Aorta (tissue), 5 donors: ENCODE measurements around the gene RNF182. TPM values are rescaled to one million over a fixed set of nuclear protein-coding genes. Genes with fewer than 3 reads are reported as not detected.
A peak's percentile ranks its signal among the peaks of the same experiment; 100 is the strongest.

Source experiments
- ATAC-seq: fragments of 200-7000 bp; cut with Tn5 transposase; one replicate; pipeline ENCODE4 v1.9.1; 2022; ENCODE audit warnings: moderate library complexity; ENCODE audit not compliant: low FRiP score
- DNase-seq, 2 donors: peaks; one replicate each; pipeline ENCODE4 v3.0.0-alpha.2; 2020
- H3K27ac ChIP-seq, 2 donors: one replicate each; pipeline ENCODE4 v1.5.1; 2013; ENCODE audit warnings: low read length in 2 of 2, mild to moderate bottlenecking in 2 of 2, moderate library complexity in 2 of 2, control low read depth in 1 of 2, inconsistent platforms in 1 of 2, low read depth in 1 of 2
- H3K27me3 ChIP-seq, 2 donors: one replicate each; pipeline ENCODE4 v1.6.1; 2013; ENCODE audit warnings: control low read depth in 1 of 2, low read length in 1 of 2, mild to moderate bottlenecking in 1 of 2, moderate library complexity in 1 of 2; ENCODE audit not compliant: insufficient read depth in 2 of 2, control insufficient read depth in 1 of 2
- H3K36me3 ChIP-seq, 2 donors: one replicate each; pipeline ENCODE4 v1.6.1; 2013; ENCODE audit warnings: control low read depth in 1 of 2, low read length in 1 of 2, mild to moderate bottlenecking in 1 of 2; ENCODE audit not compliant: insufficient read depth in 2 of 2, control insufficient read depth in 1 of 2
- H3K4me1 ChIP-seq, 2 donors: one replicate each; pipeline ENCODE4 v1.6.1; 2013; ENCODE audit warnings: low read length in 2 of 2, control low read depth in 1 of 2, mild to moderate bottlenecking in 1 of 2, moderate library complexity in 1 of 2; ENCODE audit not compliant: insufficient read depth in 2 of 2, control insufficient read depth in 1 of 2
- H3K4me3 ChIP-seq, 2 donors: one replicate each; pipeline ENCODE4 v1.5.1; 2013; ENCODE audit warnings: low read length in 2 of 2, control low read depth in 1 of 2, mild to moderate bottlenecking in 1 of 2
- H3K9me3 ChIP-seq: one replicate; pipeline ENCODE4 v1.6.1; 2013; ENCODE audit warnings: mild to moderate bottlenecking, low read length; ENCODE audit not compliant: control insufficient read depth
- WGBS, 2 donors: extraction: QIAGEN DNeasy Blood & Tissue Kit; methylation state at CpG; one replicate each; pipeline ENCODE4 v1.1.7; 2013; 5-methylcytosine and 5-hydroxymethylcytosine counted together
- intact Hi-C, 2 donors: fragments of 100-400 bp; cut with DNase I; formaldehyde crosslinking; loops; one replicate each; pipeline versions ENCODE4 v1.14.2 to v1.15.0; 2022
- polyA plus RNA-seq, 2 donors: library from polyadenylated mRNA; stranded (reverse); fragments of 200-250 nt; gene quantifications; one replicate each; pipeline ENCODE4 v1.2.3, GENCODE V29; 2013
- total RNA-seq, 2 donors: library from RNA; stranded (reverse); fragmentation: NEBNext Ultra II Directional; extraction: Animal tissue kit (Norgen Biotek cat#: 25700); gene quantifications; one replicate each; pipeline ENCODE4 v1.2.1, GENCODE V29; 2021
- donor health status: healthy with polysubstance abuse.
- donor health status: Bipolar disorder and iron deficiency.
- donor health status: DM: no; HTN: no; CAD: no.
- donor health status: DM: no; HTN: no; CAD: no.
- donor health status: DM: yes; HTN: yes; CAD: no.

The RNF182 gene
- total and polyA plus RNA-seq, 4 donors: 0.13 to 0.60 (median 0.36) TPM; not detected in 1

GRCh38 chr6:13913226-13914001 lies 11.3 kb upstream of the RNF182 start:
- Histone ChIP-seq H3K27ac (no peak overlapping the region), H3K4me1 (no peaks in the 10 kb centered on the region), H3K27me3 (no peaks in the 10 kb centered on the region), H3K36me3 (no peaks in the 10 kb centered on the region), H3K4me3 (no peak overlapping the region), H3K9me3 (no peaks in the 10 kb centered on the region)
- intact Hi-C loops: loop anchor here in 1 of 2 donors (5.0 kb wide), 1 partner anchor 229 kb away; no protein-coding TSS in a partner anchor
- 68 to 75% methylated on average over 8 of the region's 8 CpGs for WGBS, 2 donors
- no peak for DNase-seq
- ATAC-seq: no peak

GRCh38 chr6:13914351-13914750 lies 10.4 kb upstream of the RNF182 start:
- no peak for DNase-seq
- H3K9me3 ChIP-seq: no peaks in the 10 kb centered on the region
- intact Hi-C loops: loop anchor here in 1 of 2 donors (5.0 kb wide), 1 partner anchor 228 kb away; no protein-coding TSS in a partner anchor
- no peak overlapping the region for H3K4me3 ChIP-seq
- no peak for ATAC-seq
- no peaks in the 10 kb centered on the region for H3K36me3 ChIP-seq
- H3K27ac ChIP-seq: no peak overlapping the region
- no peaks in the 10 kb centered on the region for H3K4me1 ChIP-seq
- H3K27me3 ChIP-seq: no peaks in the 10 kb centered on the region
- WGBS, 2 donors: 59 to 60% methylated on average over 2 of the region's 2 CpGs

GRCh38 chr6:13915561-13916229 lies 9.1 kb upstream of the RNF182 start:
- Histone ChIP-seq H3K27ac (no peak overlapping the region), H3K4me3 (no peak overlapping the region), H3K4me1 (no peaks in the 10 kb centered on the region), H3K27me3 (no peaks in the 10 kb centered on the region), H3K9me3 (no peaks in the 10 kb centered on the region), H3K36me3 (no peaks in the 10 kb centered on the region)
- intact Hi-C loops: no loop called here
- DNase-seq (no peak), ATAC-seq (no peak)
- 79 to 86% methylated on average over 3 of the region's 3 CpGs for WGBS, 2 donors

- DNase-seq (no peak), ATAC-seq (no peak)
- WGBS, 2 donors: 91 to 94% methylated on average over 5 of the region's 5 CpGs
- Histone ChIP-seq H3K27me3 (no peaks in the 10 kb centered on the region), H3K4me1 (no peaks in the 10 kb centered on the region), H3K4me3 (no peak overlapping the region), H3K9me3 (no peaks in the 10 kb centered on the region), H3K27ac (no peak overlapping the region), H3K36me3 (no peaks in the 10 kb centered on the region)
- intact Hi-C loops: no loop called here
These were observed 8.4 kb upstream of the RNF182 start for GRCh38 chr6:13916230-13916944.

- intact Hi-C loops: no loop called here
- H3K9me3 ChIP-seq: no peaks in the 10 kb centered on the region
- H3K36me3 ChIP-seq: no peaks in the 10 kb centered on the region
- no peaks in the 10 kb centered on the region for H3K27me3 ChIP-seq
- H3K27ac ChIP-seq: no peak overlapping the region
- DNase-seq (no peak), ATAC-seq (no peak)
- H3K4me3 ChIP-seq: no peak overlapping the region
- H3K4me1 ChIP-seq: no peaks in the 10 kb centered on the region
- WGBS, 2 donors: 84 to 88% methylated on average over 1 of the region's 1 CpG
These were observed 7.6 kb upstream of the RNF182 start for GRCh38 chr6:13917141-13917540.

- 90 to 92% methylated on average over 4 of the region's 4 CpGs for WGBS, 2 donors
- Histone ChIP-seq H3K27ac (no peak overlapping the region), H3K36me3 (no peaks in the 10 kb centered on the region), H3K4me1 (no peaks in the 10 kb centered on the region), H3K9me3 (no peaks in the 10 kb centered on the region), H3K27me3 (no peaks in the 10 kb centered on the region), H3K4me3 (no peak overlapping the region)
- intact Hi-C loops: no loop called here
- ATAC-seq (no peak), DNase-seq (peak in 1 of 2 donors; percentile 59)
These were observed 6.0 kb upstream of the RNF182 start for GRCh38 chr6:13918686-13919250.

GRCh38 chr6:13919861-13920260 lies 4.9 kb upstream of the RNF182 start:
- no peak overlapping the region for H3K27ac ChIP-seq
- ATAC-seq (no peak), DNase-seq (no peak)
- intact Hi-C loops: no loop called here
- H3K4me3 ChIP-seq: no peak overlapping the region
- 92% methylated on average over 1 of the region's 1 CpG for WGBS, 2 donors
- no peaks in the 10 kb centered on the region for H3K4me1 ChIP-seq
- no peaks in the 10 kb centered on the region for H3K36me3 ChIP-seq
- no peaks in the 10 kb centered on the region for H3K9me3 ChIP-seq
- no peaks in the 10 kb centered on the region for H3K27me3 ChIP-seq

- H3K27me3 ChIP-seq: no peaks in the 10 kb centered on the region
- no peak overlapping the region for H3K4me3 ChIP-seq
- no peaks in the 10 kb centered on the region for H3K9me3 ChIP-seq
- intact Hi-C loops: no loop called here
- ATAC-seq (no peak), DNase-seq (no peak)
- 77 to 85% methylated on average over 4 of the region's 4 CpGs for WGBS, 2 donors
- H3K36me3 ChIP-seq: no peaks in the 10 kb centered on the region
- H3K4me1 ChIP-seq: no peaks in the 10 kb centered on the region
- no peak overlapping the region for H3K27ac ChIP-seq
These were observed 4.2 kb upstream of the RNF182 start for GRCh38 chr6:13920552-13920951.
